Endothelial cell of umbilical vein (primary cell): Measurements from ENCODE around the gene NR3C1. TPM values are rescaled to one million over a fixed set of nuclear protein-coding genes. Genes with fewer than 3 reads are reported as not detected.

Experiments used
- BruUV-seq: library from RNA; stranded (reverse); fragments of 400-500 nt; replicated peaks from 2 replicates; lab custom pipeline; 2021; lab: Mats Ljungman, UMichigan
- CTCF ChIA-PET: fragments of 300-600, 350-600 bp; sonication (Branson Sonifier 250); formaldehyde crosslinking; loops from one replicate; lab custom pipeline; 2021; ENCODE audit warnings: antibody characterized with exemption, inconsistent platforms; lab: Charles Lee
- POLR2A ChIA-PET: fragments of 300-600, 350-600 bp; sonication (Branson Sonifier 250); formaldehyde crosslinking; loops from one replicate; lab custom pipeline; 2021; ENCODE audit warnings: antibody characterized with exemption, inconsistent platforms; lab: Charles Lee
- DNase-seq: peaks from one replicate; pipeline ENCODE4 v3.0.0-alpha.2; 2011; ENCODE audit warnings: low read depth, low spot score
- FAIRE-seq: peaks from 2 replicates; lab custom pipeline; 2011; peaks lifted over from hg19 to GRCh38; lab: Jason Lieb, UNC
- H2AFZ ChIP-seq: 2 replicates; pipeline ENCODE4 v1.6.0; 2012; ENCODE audit warnings: low read depth, low read length, control low read depth, inconsistent platforms
- H3K27ac ChIP-seq: 2 replicates; pipeline ENCODE4 v1.5.1; 2011; ENCODE audit warnings: low read depth, mild to moderate bottlenecking, control low read depth, low read length, moderate library complexity; ENCODE audit not compliant: insufficient read depth
- H3K27me3 ChIP-seq, 2 experiments: 2 replicates each; pipeline versions ENCODE4 v1.6.0 to v1.6.1; 2011; ENCODE audit warnings: low read length in 2 of 2, mixed read lengths in 1 of 2; ENCODE audit not compliant: control insufficient read depth in 2 of 2, insufficient read depth in 2 of 2
- H3K36me3 ChIP-seq, 2 experiments: 2 replicates in 1 of 2; 3 replicates in 1 of 2; pipeline ENCODE4 v1.5.1; 2011; ENCODE audit warnings: low read length in 2 of 2, mild to moderate bottlenecking in 1 of 2, moderate library complexity in 1 of 2; ENCODE audit not compliant: control insufficient read depth in 2 of 2, insufficient read depth in 2 of 2; ENCODE audit errors: extremely low read depth in 1 of 2
- H3K4me1 ChIP-seq: 3 replicates; pipeline ENCODE4 v1.5.1; 2011; ENCODE audit warnings: mild to moderate bottlenecking, low read length; ENCODE audit not compliant: control insufficient read depth, insufficient read depth; ENCODE audit errors: extremely low read depth
- H3K4me2 ChIP-seq: 2 replicates; pipeline ENCODE4 v1.6.1; 2011; ENCODE audit warnings: low read length, control low read depth, mixed read lengths; ENCODE audit not compliant: insufficient read depth
- H3K4me3 ChIP-seq, 3 experiments: fragments of 200-600 bp in 1 of 3; sonication (generic), shearing (Covaris generic) in 1 of 3; replicated peaks in 1 of 3; 2 replicates each; pipeline ENCODE4 v1.5.1; 2011 to 2016; ENCODE audit warnings: control low read depth in 3 of 3, low read length in 3 of 3, mild to moderate bottlenecking in 2 of 3, inconsistent platforms in 1 of 3, low read depth in 1 of 3, moderate library complexity in 1 of 3; ENCODE audit not compliant: insufficient read depth in 1 of 3
- H3K79me2 ChIP-seq: 2 replicates; pipeline ENCODE4 v1.6.0; 2012; ENCODE audit warnings: low read length, inconsistent platforms; ENCODE audit not compliant: control insufficient read depth, insufficient read depth
- H3K9ac ChIP-seq: replicated peaks from 2 replicates; pipeline ENCODE3; 2011; ENCODE audit warnings: low read length, control low read depth; ENCODE audit not compliant: insufficient read depth; ENCODE audit errors: extremely low read depth
- H3K9me1 ChIP-seq: replicated peaks from 3 replicates; pipeline ENCODE4 v1.6.0; 2011; ENCODE audit warnings: mild to moderate bottlenecking, low read length; ENCODE audit not compliant: control insufficient read depth, insufficient read depth; ENCODE audit errors: extremely low read depth
- H3K9me3 ChIP-seq: replicated peaks from 2 replicates; pipeline ENCODE4 v1.5.1; 2012; ENCODE audit warnings: low read length, inconsistent platforms; ENCODE audit not compliant: control insufficient read depth, insufficient read depth
- H4K20me1 ChIP-seq: replicated peaks from 2 replicates; pipeline ENCODE3; 2011; ENCODE audit warnings: mild to moderate bottlenecking, low read length; ENCODE audit not compliant: control insufficient read depth, insufficient read depth; ENCODE audit errors: extremely low read depth
- CTCF ChIP-seq, 2 donors: IDR thresholded peaks; 1 replicate in 1 of 2; 2 replicates in 1 of 2; pipeline ENCODE4 v1.5.1; 2011; ENCODE audit warnings: low read length in 2 of 2, mild to moderate bottlenecking in 2 of 2, moderate library complexity in 2 of 2, control low read depth in 1 of 2, inconsistent platforms in 1 of 2, low read depth in 1 of 2; ENCODE audit not compliant: insufficient read depth in 1 of 2; ENCODE audit errors: extremely low read depth in 1 of 2
- EZH2 ChIP-seq: IDR thresholded peaks from 2 replicates; pipeline ENCODE4 v1.6.1; 2012; ENCODE audit warnings: borderline replicate concordance, low read depth, mild to moderate bottlenecking, moderate library complexity, low read length, inconsistent platforms; ENCODE audit not compliant: severe bottlenecking
- FOS ChIP-seq: IDR thresholded peaks from 2 replicates; pipeline ENCODE4 v1.6.1; 2011; ENCODE audit warnings: mild to moderate bottlenecking, low read length, moderate library complexity, borderline replicate concordance; ENCODE audit not compliant: insufficient read depth
- GATA2 ChIP-seq: IDR thresholded peaks from 2 replicates; pipeline ENCODE4 v1.7.0; 2011; ENCODE audit warnings: low read depth, mild to moderate bottlenecking, moderate library complexity, mixed read lengths, low read length; ENCODE audit not compliant: insufficient read length, insufficient read depth
- JUN ChIP-seq: IDR thresholded peaks from 2 replicates; pipeline ENCODE4 v1.6.1; 2011; ENCODE audit warnings: borderline replicate concordance, low read depth; ENCODE audit not compliant: insufficient read length, insufficient read depth
- MAX ChIP-seq: IDR thresholded peaks from 2 replicates; pipeline ENCODE4 v1.6.1; 2011; ENCODE audit not compliant: insufficient read depth, insufficient read length
- MYC ChIP-seq: IDR thresholded peaks from one replicate; pipeline ENCODE4 v1.6.1; 2011; ENCODE audit warnings: mild to moderate bottlenecking, low read depth, low read length
- POLR2A ChIP-seq: IDR thresholded peaks from 2 replicates; pipeline ENCODE4 v1.6.1; 2012; ENCODE audit warnings: low read depth, mild to moderate bottlenecking, control low read depth, low read length
- POLR2AphosphoS5 ChIP-seq: IDR thresholded peaks from 2 replicates; pipeline ENCODE4 v1.6.1; 2012; ENCODE audit warnings: low read depth, mild to moderate bottlenecking, control low read depth, low read length, moderate library complexity; ENCODE audit not compliant: insufficient read depth
- dilution Hi-C: fragments of 300-500 bp; cut with MboI; formaldehyde crosslinking; loops from one replicate; pipeline ENCODE4 v1.15.0; 2019; ENCODE audit warnings: low sequenced_read_pairs; ENCODE audit not compliant: extremely low pct_ligation_motif_present
- intact Hi-C: fragments of 100-400 bp; cut with micrococcal nuclease; formaldehyde crosslinking; loops from one replicate; pipeline ENCODE4 v1.10.0; 2022
- polyA plus RNA-seq, 4 experiments: library from polyadenylated mRNA; depleted of rRNA in 3 of 4; stranded (reverse) in 3 of 4; unstranded in 1 of 4; fragments of >200 nt; gene quantifications; 2 replicates each; pipeline versions ENCODE4 v1.2.1 to v1.2.3, GENCODE V29; 2011 to 2012; ENCODE audit warnings: missing spikeins in 1 of 4
- total RNA-seq: library from RNA; stranded (reverse); gene quantifications from 2 replicates; pipeline ENCODE4 v1.2.3, GENCODE V29; 2021

NR3C1 gene
- total and polyA plus RNA-seq, 2 donors (not counting 3 experiments of a cell fraction or from before 2014, with no cell fraction given), result 4.1 to 17.0 TPM

- Histone ChIP-seq H3K79me2 (no peaks in the 10 kb centered on the region), H3K36me3 (no peaks in the 10 kb centered on the region), H2AFZ (no peak overlapping the region), H3K27ac (no peak overlapping the region), H3K9me3 (no peaks in the 10 kb centered on the region), H3K9me1 (no peaks in the 10 kb centered on the region), H3K27me3 (no peaks in the 10 kb centered on the region), H3K4me3 (no peak overlapping the region), H3K4me2 (no peak overlapping the region), H3K9ac (no peak overlapping the region), H3K4me1 (no peaks in the 10 kb centered on the region), H4K20me1 (no peaks in the 10 kb centered on the region)
- ChIA-PET CTCF (no interaction called here), POLR2A (no interaction called here)
- BruUV-seq, result no TSS peak
- dilution Hi-C loops, result no loop called here
- intact Hi-C loops, result no loop called here
- no peak for TF ChIP-seq POLR2A
- no peak for TF ChIP-seq MAX
- TF ChIP-seq JUN, result no peak
- no peak for TF ChIP-seq CTCF (IDR thresholded peaks at IDR 0.05; ENCODE audit: extremely low read depth in 1 of 2, insufficient read depth in 1 of 2, low read depth in 1 of 2, low read length in 2 of 2)
- no peak for TF ChIP-seq FOS
- no peak for TF ChIP-seq POLR2AphosphoS5
- TF ChIP-seq EZH2, result no peak
- TF ChIP-seq MYC, result no peak
- TF ChIP-seq GATA2, result no peak
- DNase-seq, result no peak
- FAIRE-seq, result no peak
Measured at GRCh38 chr5:143234162-143234842, 169.2 kb downstream of the NR3C1 start.
